ENCODE measurements around the gene MIA3.

DNA sequence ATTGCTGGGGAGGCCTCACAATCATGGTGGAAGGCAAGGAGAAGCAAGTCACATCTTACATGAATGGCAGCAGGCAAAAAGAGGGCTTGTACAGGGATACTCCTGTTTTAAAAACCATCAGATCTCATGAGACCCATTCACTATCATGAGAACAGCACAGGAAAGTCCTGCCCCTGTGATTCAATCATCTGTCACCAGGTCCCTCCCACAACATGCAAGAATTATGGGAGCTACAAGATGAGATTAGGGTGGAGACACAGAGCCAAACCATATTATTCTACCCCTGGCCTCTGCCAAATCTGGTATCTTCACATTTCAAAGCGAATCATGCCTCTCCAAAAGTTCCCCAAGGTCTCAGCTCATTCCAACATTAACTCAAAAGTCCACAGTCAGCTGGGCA is 11.1 kb upstream of the MIA3 start:
- TF ChIP-seq CEBPG (CRISPR knock-in tag; IDR thresholded peaks at IDR 0.05) (no peak), CEBPG (tag; conservative IDR thresholded peaks at IDR 0.05 in 1 of 2, IDR thresholded peaks at IDR 0.05 in 1 of 2) (no peak), SRSF1 (IDR thresholded peaks at IDR 0.05; ENCODE audit: low read depth, low read length) (no peak), NR3C1 (CRISPR knock-in tag; IDR thresholded peaks at IDR 0.05) (no peak), ZNF583 (CRISPR knock-in tag; IDR thresholded peaks at IDR 0.05) (no peak), ZNF311 (CRISPR knock-in tag; IDR thresholded peaks at IDR 0.05) (no peak), POLR2AphosphoS5 (IDR thresholded peaks at IDR 0.05; ENCODE audit: control insufficient read depth, insufficient read depth, low read depth, low read length) (no peak), ZNF408 (CRISPR knock-in tag; IDR thresholded peaks at IDR 0.05; ENCODE audit: low read depth) (no peak), RFX5 (IDR thresholded peaks at IDR 0.05; ENCODE audit: low read depth, low read length) (no peak), CBX1 (IDR thresholded peaks at IDR 0.05; ENCODE audit: low read depth) (no peak), GABPB1 (CRISPR knock-in tag; IDR thresholded peaks at IDR 0.05) (no peak)
- TF ChIP-seq, protein P1, sequence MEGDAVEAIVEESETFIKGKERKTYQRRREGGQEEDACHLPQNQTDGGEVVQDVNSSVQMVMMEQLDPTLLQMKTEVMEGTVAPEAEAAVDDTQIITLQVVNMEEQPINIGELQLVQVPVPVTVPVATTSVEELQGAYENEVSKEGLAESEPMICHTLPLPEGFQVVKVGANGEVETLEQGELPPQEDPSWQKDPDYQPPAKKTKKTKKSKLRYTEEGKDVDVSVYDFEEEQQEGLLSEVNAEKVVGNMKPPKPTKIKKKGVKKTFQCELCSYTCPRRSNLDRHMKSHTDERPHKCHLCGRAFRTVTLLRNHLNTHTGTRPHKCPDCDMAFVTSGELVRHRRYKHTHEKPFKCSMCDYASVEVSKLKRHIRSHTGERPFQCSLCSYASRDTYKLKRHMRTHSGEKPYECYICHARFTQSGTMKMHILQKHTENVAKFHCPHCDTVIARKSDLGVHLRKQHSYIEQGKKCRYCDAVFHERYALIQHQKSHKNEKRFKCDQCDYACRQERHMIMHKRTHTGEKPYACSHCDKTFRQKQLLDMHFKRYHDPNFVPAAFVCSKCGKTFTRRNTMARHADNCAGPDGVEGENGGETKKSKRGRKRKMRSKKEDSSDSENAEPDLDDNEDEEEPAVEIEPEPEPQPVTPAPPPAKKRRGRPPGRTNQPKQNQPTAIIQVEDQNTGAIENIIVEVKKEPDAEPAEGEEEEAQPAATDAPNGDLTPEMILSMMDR (IDR thresholded peaks at IDR 0.05 in 2 of 3, conservative IDR thresholded peaks at IDR 0.05 in 1 of 3; ENCODE audit: insufficient read depth in 2 of 3, low read depth in 1 of 3, low read length in 3 of 3), result no peak
- TF ChIP-seq, protein P2, sequence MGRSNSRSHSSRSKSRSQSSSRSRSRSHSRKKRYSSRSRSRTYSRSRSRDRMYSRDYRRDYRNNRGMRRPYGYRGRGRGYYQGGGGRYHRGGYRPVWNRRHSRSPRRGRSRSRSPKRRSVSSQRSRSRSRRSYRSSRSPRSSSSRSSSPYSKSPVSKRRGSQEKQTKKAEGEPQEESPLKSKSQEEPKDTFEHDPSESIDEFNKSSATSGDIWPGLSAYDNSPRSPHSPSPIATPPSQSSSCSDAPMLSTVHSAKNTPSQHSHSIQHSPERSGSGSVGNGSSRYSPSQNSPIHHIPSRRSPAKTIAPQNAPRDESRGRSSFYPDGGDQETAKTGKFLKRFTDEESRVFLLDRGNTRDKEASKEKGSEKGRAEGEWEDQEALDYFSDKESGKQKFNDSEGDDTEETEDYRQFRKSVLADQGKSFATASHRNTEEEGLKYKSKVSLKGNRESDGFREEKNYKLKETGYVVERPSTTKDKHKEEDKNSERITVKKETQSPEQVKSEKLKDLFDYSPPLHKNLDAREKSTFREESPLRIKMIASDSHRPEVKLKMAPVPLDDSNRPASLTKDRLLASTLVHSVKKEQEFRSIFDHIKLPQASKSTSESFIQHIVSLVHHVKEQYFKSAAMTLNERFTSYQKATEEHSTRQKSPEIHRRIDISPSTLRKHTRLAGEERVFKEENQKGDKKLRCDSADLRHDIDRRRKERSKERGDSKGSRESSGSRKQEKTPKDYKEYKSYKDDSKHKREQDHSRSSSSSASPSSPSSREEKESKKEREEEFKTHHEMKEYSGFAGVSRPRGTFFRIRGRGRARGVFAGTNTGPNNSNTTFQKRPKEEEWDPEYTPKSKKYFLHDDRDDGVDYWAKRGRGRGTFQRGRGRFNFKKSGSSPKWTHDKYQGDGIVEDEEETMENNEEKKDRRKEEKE (IDR thresholded peaks at IDR 0.05; ENCODE audit: borderline replicate concordance in 1 of 2, control insufficient read depth in 1 of 2, low read depth in 2 of 2, low read length in 1 of 2), result no peak
